Measurements from ENCODE around the gene DCD. TPM values are rescaled to one million over a fixed set of nuclear protein-coding genes. Genes with fewer than 3 reads are reported as not detected.
A peak's percentile ranks its signal among the peaks of the same experiment; 100 is the strongest.

The DCD gene
- total RNA-seq, 1 experiment from 2014 or later: not detected

DNA sequence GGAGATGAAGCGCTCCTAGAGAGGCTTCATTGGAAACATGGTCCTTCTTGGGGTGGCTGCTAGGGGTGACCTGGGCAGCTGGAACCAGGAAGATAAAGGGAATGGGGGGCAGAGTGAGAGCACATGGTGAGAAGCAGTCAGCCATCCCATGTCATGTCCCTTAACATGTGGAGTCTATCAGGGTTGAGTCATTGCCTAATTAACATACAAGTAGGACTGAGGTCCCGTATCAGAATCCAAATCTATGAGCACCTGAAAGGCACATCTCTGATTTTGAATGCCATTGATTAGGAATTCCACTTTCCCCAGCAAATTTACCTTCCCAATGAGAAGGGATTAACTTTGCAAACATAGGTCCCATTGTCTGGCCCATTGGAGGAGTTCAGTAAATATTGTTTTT is 39.4 kb downstream of the DCD start:
- DNase-seq (ENCODE audit: low read depth): no peak

DNA sequence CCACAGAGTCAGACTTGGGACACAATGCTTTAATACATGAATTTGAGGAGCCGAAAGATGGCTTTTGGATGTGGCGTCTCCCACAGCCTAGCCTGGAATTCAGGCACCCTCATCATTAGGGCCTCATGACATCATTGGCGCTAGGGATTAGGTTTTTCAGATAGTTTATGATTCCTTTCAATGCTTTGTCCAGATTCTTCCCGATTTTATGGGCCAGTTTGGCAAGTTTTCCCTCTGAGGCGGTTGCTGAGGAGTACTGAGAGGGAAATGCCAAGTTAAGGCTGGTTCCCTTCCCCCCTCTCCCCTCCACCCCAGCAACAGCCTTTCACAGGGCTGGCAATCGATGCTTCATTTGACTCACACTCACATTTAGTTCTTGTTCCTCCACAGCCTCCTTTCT is 40.0 kb downstream of the DCD start:
- no peak for DNase-seq (ENCODE audit: low read depth)

DNA sequence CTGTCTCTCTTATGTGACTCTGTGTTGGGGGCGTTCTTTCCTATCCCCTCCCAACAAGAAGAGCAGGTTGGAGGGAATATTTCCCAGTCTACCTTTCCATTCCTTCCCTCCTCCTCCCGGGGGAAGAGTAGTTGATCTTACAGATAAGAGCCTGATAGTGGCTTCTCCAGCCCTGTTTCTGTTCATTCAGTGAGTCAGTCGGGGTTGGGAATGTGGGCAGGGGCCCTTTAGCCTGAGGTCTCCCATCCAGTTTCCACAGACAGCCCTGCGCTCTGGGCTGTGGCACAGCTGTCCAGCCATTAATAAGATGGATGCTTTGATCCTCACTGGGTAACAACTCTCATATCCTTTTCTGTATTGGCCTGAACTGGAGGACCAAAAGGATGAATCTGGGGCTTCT is 41.6 kb downstream of the DCD start:
- no peak for DNase-seq (ENCODE audit: low read depth)

DNA sequence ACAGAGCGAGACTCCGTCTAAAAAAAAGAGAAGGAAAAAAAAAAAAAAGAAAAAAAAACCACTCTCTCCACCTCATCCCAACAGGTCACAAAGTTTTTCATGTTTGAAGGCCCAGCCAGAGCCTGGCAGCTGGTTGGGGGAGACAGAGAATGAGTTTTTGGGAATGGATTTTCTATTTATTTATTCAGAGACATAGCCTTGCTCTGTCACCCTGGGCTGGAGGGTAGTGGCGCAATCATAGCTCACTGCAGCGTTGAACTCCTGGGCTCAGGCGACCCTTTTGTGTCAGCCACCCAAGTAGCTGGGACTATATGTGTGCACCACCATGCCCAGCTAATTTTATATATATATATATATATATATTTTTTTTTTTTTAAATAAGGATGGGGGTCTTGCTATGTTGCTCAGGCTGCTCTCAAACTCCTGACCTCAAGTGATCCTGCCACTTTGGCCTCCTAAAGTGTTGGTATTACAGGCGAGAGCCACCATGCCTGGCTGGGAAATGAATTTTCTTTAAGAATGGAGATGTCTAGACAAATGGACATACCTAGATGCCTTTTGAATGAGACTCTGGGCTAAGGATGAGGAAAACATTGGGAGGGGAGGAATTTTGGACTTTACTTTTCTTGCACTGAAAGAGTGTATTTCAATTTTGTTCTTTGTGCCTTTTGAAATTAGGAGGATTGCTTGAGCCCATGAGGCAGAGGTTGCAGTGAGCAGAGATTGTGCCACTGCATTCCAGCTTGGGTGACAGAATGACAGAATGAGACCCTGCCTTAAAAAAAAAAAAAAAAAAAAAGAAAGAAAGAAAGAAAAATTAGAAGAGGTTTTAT is 42.8 kb downstream of the DCD start:
- DNase-seq (ENCODE audit: low read depth): no peak

DNA sequence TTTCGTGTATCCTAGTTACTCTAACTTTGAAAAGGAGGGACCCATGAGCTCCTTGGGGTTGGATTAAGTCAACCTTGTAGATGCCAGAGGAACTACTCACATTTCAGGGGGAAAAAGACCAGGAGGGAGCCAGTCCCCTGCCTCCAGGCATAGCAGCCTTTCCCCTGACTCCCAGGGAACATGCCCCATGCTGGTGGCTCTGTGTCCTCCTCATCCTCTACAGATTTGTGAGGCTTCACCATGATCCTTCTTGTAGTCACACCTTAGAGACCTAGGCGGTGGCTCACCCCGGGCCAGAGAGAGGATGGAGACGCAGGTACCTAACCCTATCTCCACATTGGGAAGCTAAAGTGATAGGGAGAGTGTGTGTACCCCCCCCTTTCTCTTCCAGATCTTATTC is 43.7 kb downstream of the DCD start:
- DNase-seq (ENCODE audit: low read depth): no peak

DNA sequence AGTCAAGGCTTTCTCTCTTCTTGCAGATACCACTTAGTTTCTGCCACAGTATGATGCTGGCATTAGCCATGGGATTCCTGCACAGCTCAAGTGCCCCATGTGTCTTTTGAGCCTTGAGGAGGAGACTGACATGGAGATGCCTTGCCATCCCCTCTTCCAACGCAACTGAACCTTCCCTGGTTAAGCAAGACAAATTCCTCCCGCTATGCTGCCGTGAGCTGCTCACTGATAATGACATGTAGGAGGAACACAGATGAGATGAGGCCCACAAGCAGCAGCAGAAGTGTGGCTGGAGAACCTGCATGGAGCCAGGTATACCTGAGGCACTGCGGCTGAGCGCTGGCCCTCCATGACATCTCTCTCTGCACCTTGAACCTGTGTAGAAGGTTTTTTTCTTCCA is 44.3 kb downstream of the DCD start:
- DNase-seq (ENCODE audit: low read depth): no peak

DNA sequence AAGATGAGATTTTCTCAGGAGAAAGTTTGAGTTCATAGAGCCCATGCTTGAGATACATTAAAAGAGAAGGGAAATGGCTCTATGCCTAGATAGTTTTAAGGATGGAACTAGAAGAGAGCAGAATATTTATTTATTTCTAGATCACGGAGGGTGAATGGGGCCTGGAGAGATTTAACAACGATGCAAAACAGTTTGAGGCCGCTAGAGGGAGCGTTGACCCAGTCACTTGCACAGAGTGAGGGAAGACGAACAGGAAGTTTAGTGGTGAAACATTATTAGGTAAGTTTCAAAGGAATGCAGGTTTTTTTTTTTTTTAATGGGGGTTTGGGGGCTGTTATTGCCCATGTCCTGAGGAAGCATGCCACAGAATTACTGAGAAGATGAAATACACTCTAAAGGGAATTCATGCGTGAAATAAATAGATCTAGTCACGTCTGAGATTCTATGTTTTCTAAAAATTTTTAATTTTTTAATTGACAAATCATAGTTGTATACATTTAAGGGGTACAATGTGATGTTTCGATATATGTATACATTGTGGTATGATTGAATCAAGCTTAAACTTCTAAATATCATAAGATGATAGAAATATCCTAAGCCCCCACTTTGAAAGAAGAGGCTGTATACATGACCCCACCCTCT is 44.9 kb downstream of the DCD start:
- peak; percentile 59 for DNase-seq (ENCODE audit: low read depth)

DNA sequence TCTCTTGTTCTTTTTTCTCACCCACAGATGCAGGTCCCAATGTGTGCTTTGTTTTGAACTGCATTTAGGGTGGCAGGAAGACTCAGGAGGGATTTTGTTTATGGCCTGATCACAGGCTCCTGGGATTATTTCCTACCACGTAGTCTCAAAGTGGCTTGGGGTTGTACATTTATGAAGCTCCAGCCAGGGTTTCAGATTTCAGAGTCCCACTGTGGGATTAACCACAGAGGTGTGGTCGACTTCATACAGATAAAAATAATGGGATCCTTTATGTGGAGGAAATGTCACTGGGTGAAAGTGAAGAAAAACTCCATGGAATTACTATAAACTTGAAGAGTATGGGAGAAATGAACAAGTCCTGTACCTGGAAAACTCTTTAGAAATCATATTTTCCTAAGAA is 45.5 kb downstream of the DCD start:
- DNase-seq (ENCODE audit: low read depth): no peak

DNA sequence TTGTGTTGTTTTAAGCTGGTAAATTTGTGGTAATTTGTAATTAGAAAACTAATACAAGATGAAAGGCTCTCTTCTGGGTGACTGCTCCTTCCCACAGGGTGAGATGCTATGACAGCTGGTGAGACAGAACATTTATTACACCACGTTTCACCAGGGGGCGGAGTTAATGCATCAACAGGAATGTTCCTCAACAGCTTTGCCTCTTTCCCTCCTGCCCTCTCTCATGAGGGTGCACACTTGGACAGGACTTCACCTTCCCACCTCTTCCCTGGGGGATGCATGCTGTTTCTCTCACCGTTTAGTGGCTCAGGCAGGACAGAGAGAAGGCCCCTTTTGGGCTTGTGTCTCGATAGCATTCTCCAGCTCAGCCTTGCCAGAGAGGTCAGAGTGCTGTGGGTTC is 46.3 kb downstream of the DCD start:
- peak; percentile 40 for DNase-seq (ENCODE audit: low read depth)

DNA sequence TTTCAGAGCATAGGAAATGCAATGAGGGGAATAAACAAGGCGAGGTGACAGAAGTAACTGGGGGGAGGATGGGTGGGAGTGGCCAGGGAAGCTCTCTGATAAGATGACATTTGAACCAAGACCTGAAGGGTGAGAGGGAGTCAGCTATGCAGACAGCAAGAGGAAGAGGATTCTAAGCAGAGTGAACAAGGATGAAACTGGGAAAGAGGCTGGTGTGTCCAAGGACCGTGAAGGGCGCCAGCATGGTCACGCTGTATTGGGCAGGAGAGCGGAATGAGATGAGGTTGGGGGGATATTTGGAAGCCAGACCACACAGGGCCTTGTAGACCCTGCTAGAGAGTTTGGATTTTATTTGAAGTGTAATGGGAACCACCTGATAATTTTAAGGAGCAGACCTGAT is 49.2 kb downstream of the DCD start:
- DNase-seq (ENCODE audit: low read depth): no peak

DNA sequence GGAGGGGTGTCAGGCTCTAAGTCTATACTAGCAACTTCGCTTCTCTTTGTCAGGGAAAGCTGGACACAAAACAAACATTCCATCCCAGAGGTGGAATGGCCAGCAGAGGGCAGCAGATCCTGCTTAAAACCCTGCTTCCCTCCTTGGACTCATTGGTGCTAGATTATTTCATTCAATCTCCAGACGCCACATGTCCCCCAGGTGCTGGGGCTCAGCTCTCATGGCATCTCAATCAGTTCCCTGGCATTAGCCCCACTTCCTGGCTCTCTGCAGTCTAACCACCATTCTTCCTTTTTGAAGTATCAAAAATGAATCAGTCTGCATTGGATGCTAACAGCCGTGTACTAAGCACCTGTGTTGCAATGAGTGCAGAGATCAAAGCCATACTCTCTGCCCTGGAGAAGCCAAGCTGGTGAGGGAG is 51.6 kb downstream of the DCD start:
- DNase-seq (ENCODE audit: low read depth): peak; percentile 50

DNA sequence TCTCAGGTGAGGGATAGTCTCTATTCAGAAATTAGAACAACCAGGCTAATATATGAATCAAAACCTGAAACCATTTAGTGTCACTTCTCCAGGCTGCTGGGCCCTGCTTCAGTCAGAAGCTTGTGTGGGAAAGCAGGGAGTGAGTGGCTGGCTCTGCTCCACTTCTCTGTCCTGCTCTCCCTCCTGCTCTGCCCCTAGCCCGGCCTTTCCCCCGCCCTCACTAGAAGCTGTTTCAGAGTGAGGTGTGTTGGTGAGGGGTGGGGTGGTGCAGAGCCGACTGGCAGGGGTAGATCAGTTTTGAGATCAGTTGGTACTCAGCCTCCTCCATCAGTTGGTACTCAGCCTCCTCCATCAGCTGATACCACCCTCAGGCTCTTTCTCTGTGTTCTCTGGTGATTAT is 52.7 kb downstream of the DCD start:
- no peak for DNase-seq (ENCODE audit: low read depth)

Other genes starting within 250 kb of the DCD start
- gene ITGA5, start 229.1 kb downstream of the DCD start, total RNA-seq (2014; rRNA removed; shearing (Covaris generic)): 419 and 625 TPM in 2 replicates
- not detected in 2 replicates for gene GTSF1, start 174.8 kb downstream of the DCD start, total RNA-seq (2014; rRNA removed; shearing (Covaris generic))
- gene NCKAP1L, start 150.6 kb downstream of the DCD start, total RNA-seq (2014; rRNA removed; shearing (Covaris generic)): 0.07 and 0.10 TPM in 2 replicates
- gene PDE1B, start 98.8 kb downstream of the DCD start, total RNA-seq (2014; rRNA removed; shearing (Covaris generic)): not detected in 2 replicates
- not detected in 2 replicates for gene PPP1R1A, start 59.7 kb downstream of the DCD start, total RNA-seq (2014; rRNA removed; shearing (Covaris generic))
- gene LACRT, start 13.5 kb downstream of the DCD start, total RNA-seq (2014; rRNA removed; shearing (Covaris generic)): not detected in 2 replicates
- not detected in 2 replicates for gene MUCL1, start 206.2 kb upstream of the DCD start, total RNA-seq (2014; rRNA removed; shearing (Covaris generic))

All from M059J (cell line).